ENCODE measurements around the gene CLDN9.

- no peak for TF ChIP-seq REST (IDR thresholded peaks at IDR 0.05)
- no peak for TF ChIP-seq YY1 (IDR thresholded peaks at IDR 0.05)
- TF ChIP-seq CTCF (IDR thresholded peaks at IDR 0.05; ENCODE audit: low read depth, low read length, missing input control): no peak
- no peak for TF ChIP-seq RAD21 (IDR thresholded peaks at IDR 0.05)
- TF ChIP-seq RXRA (IDR thresholded peaks at IDR 0.05): no peak
- no peak for TF ChIP-seq EGR1 (IDR thresholded peaks at IDR 0.05; ENCODE audit: low read depth in 2 of 2)
- TF ChIP-seq NR2F2 (IDR thresholded peaks at IDR 0.05): no peak
- no peak for TF ChIP-seq ZBTB33 (IDR thresholded peaks at IDR 0.05)
- no peak for TF ChIP-seq MAX (IDR thresholded peaks at IDR 0.05)
Measured at GRCh38 chr16:3010510-3010909, 2.2 kb upstream of the CLDN9 start.

All from liver (tissue), 3 donors.